Left colon (tissue), 2 donors: ENCODE data around the gene TRIM17. TPM values are rescaled to one million over a fixed set of nuclear protein-coding genes. Genes with fewer than 3 reads are reported as not detected.

ENCODE experiments used
- ATAC-seq: fragments of 200-7000 bp; cut with Tn5 transposase; one replicate; pipeline ENCODE4 v1.9.1; 2020; ENCODE audit warnings: mild to moderate bottlenecking, moderate library complexity
- DNase-seq, 2 donors: peaks; one replicate each; pipeline ENCODE4 v3.0.0-alpha.2; 2020
- intact Hi-C, 2 donors: fragments of 100-400 bp; cut with DNase I in 1 of 2; cut with micrococcal nuclease in 1 of 2; formaldehyde crosslinking; loops; one replicate each; pipeline versions ENCODE4 v1.11.2 to v1.14.0; 2022; cut with DNase I, micrococcal nuclease
- total RNA-seq, 2 donors: library from RNA; stranded (reverse); fragmentation: NEBNext Ultra II Directional; extraction: Animal tissue kit (Norgen Biotek cat#: 25700); gene quantifications; one replicate each; pipeline ENCODE4 v1.2.1, GENCODE V29; 2021
- donor health status: DM: no; HTN: no; CAD: no.
- donor health status: DM: yes; HTN: yes; CAD: no.

Gene TRIM17
- total RNA-seq, 2 donors from 2014 or later = 0.31 TPM; not detected in 1

GRCh38 chr1:228375578-228376261 is 40.9 kb downstream of the TRIM17 start:
- no peak for ATAC-seq
- intact Hi-C loops = no loop called here
- DNase-seq = no peak

DNA sequence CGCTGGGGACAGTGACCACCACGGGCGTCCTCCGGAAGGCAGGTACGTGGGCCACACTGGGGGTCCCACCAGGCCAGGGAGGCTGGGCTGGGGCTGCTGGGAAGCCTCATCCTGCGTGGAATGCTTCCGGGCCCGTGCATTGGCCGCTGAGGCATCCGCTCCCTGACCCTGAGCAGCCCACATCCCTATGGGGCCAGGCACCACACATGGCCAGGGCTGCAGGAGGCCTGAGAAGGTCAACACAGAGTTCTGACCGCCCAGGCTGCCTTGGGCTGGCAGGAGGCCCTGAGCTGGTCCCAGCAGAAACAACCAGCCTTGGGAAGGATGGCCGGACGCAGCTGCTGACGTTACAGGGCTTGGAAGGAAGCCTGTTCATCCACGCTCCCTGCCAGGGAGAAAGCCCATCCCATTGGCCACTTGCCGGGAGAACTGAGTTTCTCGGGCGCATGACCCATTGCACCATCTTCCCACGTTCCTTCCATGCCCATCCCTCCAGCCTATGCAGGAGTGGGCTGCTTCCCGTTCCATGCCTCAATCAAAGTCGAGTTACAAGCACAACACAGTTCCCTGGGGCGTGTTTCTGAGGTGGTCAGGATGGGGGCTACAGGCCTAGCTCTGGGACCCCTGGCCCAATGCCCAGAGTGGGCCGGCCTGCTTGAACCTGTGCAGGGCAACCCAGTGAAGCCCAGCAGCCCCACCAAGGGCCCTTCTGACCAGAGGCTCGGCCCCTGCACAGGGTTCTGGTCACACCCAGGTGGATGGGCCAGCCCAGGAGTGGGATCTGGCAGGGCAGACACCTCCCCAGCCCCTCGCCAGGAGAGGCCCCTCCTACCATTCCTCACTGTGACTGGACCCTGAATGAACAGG is 41.7 kb downstream of the TRIM17 start:
- ATAC-seq = no peak

DNA sequence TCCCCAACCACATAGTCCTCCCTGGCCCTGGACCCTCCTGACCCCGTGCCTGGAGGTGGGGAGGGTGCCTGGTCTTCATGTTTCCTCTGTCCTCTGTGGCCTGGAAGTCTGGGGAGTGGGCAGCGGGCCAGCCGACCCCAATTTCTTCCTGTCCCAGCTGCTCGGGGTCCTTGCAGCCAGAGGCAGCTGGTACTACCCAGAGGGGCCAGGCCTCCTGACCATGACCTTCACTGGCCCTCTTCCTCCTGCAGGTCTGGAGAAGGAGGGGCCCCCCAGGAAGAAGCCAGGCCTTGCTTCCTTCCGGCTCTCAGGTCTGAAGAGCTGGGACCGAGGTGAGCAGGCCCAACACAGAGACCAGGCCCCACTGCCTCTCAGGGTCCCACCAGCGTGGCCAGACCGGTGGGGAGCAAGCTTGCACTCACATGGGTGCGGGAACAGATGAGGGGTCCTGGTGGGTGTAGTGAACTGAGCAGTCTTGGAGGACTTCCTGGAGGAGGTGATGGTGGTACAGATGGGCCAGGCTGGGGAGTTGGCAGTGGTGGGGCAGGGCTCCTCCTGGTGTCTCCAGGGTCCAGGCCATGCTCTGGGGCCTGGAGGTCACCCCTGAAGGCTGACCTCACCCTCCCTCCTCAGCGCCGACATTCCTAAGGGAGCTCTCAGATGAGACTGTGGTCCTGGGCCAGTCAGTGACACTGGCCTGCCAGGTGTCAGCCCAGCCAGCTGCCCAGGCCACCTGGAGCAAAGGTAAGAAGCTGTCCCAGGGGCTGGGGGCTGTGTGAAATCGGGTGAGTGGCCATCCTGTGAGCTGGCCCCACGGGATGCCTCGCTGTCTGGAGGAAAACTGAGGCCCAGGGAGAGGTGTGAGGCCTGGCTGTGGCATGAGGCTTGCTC is 42.7 kb downstream of the TRIM17 start:
- ATAC-seq (no peak), DNase-seq (no peak)
- intact Hi-C loops = no loop called here

More for the DNA sequence above, 41.7 kb downstream of the TRIM17 start:
- intact Hi-C loops = no loop called here
- peak; percentile 56 to 68 for DNase-seq

DNA sequence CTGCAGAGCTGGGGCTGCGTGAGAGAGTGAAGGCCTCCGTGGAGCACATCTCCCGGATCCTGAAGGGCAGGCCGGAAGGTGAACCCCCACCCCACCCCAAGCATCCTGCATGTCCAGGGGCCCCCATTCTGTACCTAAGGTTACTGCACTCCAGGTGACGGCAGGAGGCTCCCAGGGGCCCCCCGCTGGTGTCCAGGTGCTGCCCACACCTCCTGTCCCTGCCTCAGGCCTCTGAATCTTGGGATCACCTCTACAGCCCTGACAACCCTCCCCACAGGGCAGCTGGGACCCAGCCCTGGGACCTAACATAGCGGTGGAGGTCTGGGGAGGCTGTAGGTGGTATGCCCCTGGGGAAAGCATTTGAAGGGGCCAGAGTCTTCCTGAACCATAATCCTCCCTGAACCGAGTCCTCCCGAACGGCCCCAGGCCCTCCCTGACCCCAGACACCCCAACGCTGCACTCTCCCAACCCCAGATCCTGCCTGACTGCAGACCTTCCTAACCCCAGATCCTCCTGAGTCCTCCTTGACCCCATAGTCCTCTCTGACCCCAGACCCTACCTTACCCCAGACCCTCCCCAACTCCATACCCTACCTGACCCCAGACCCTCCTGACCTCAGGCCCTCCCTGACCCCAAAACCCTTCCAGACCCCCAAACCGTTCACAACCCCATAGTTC is 43.5 kb downstream of the TRIM17 start:
- intact Hi-C loops = no loop called here
- no peak for ATAC-seq
- DNase-seq = no peak

GRCh38 chr1:228372183-228373003 is 44.3 kb downstream of the TRIM17 start:
- ATAC-seq = peak; percentile 79
- peak; percentile 62 to 66 for DNase-seq
- intact Hi-C loops = no loop called here

DNA sequence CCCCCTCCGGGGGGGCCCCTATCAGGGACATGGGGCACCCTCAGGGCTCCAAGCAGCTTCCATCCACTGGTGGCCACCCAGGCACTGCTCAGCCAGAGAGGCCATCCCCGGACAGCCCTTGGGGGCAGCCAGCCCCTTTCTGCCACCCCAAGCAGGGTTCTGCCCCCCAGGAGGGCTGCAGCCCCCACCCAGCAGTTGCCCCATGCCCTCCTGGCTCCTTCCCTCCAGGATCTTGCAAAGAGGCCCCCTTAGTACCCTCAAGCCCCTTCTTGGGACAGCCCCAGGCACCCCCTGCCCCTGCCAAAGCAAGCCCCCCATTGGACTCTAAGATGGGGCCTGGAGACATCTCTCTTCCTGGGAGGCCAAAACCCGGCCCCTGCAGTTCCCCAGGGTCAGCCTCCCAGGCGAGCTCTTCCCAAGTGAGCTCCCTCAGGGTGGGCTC is 44.9 kb downstream of the TRIM17 start:
- intact Hi-C loops = no loop called here

DNA sequence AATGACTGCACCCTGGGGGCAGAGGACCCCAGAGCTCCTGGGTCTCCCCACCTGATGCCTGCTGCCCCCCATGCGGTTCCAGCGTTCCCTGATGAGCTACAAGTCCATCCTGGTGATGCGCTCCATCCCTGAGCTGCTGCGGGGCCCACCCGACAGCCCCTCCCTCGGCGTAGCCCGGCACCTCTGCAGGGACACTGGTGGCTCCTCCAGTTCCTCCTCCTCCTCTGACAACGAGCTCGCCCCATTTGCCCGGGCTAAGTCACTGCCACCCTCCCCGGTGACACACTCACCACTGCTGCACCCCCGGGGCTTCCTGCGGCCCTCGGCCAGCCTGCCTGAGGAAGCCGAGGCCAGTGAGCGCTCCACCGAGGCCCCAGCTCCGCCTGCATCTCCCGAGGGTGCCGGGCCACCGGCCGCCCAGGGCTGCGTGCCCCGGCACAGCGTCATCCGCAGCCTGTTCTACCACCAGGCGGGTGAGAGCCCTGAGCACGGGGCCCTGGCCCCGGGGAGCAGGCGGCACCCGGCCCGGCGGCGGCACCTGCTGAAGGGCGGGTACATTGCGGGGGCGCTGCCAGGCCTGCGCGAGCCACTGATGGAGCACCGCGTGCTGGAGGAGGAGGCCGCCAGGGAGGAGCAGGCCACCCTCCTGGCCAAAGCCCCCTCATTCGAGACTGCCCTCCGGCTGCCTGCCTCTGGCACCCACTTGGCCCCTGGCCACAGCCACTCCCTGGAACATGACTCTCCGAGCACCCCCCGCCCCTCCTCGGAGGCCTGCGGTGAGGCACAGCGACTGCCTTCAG is 45.5 kb downstream of the TRIM17 start:
- ATAC-seq (peak; percentile 44), DNase-seq (no peak)
- intact Hi-C loops = no loop called here

More for the DNA sequence above, 44.9 kb downstream of the TRIM17 start:
- no peak for ATAC-seq
- DNase-seq = no peak

GRCh38 chr1:228370439-228370940 is 46.2 kb downstream of the TRIM17 start:
- no peak for ATAC-seq
- intact Hi-C loops = no loop called here
- DNase-seq = no peak

GRCh38 chr1:228369608-228370438 is 46.8 kb downstream of the TRIM17 start:
- ATAC-seq (no peak), DNase-seq (no peak)
- intact Hi-C loops = no loop called here

DNA sequence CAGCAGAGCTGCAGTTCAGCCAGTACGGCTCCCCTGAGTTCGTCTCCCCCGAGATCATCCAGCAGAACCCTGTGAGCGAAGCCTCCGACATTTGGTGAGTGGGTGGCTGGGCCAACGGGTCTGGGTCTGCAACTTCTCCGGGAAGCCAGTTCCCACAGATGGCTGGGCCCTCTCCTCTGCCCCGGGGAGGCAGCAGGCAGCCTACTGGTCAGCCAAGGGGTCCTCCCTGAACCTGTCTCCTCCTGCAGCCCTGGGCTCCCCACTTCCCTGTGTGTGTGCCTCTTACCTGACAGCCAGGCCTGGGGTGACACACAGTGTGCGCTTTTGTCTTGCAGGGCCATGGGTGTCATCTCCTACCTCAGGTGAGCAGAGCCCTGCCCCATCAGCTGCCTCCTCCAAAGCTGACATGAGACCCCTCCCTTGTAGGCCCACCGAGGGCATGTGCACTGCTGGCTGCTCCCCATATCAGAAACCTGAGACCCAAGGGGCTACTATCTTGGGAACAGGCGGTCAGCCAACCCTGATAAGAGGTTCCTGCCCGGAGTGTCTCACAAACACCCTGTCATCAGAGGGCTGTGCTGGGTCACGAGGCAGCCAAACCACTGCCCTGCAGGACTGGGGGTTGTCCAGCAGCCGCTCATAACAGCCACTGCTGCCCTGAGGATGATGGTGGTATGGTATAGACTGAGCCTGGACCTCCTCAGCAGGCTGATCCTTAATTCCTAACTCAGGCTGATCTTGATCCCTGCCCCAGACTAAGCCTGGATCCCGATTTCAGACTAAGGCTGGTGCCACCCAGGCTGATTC is 47.7 kb downstream of the TRIM17 start:
- ATAC-seq (no peak), DNase-seq (no peak)
- intact Hi-C loops = no loop called here

DNA sequence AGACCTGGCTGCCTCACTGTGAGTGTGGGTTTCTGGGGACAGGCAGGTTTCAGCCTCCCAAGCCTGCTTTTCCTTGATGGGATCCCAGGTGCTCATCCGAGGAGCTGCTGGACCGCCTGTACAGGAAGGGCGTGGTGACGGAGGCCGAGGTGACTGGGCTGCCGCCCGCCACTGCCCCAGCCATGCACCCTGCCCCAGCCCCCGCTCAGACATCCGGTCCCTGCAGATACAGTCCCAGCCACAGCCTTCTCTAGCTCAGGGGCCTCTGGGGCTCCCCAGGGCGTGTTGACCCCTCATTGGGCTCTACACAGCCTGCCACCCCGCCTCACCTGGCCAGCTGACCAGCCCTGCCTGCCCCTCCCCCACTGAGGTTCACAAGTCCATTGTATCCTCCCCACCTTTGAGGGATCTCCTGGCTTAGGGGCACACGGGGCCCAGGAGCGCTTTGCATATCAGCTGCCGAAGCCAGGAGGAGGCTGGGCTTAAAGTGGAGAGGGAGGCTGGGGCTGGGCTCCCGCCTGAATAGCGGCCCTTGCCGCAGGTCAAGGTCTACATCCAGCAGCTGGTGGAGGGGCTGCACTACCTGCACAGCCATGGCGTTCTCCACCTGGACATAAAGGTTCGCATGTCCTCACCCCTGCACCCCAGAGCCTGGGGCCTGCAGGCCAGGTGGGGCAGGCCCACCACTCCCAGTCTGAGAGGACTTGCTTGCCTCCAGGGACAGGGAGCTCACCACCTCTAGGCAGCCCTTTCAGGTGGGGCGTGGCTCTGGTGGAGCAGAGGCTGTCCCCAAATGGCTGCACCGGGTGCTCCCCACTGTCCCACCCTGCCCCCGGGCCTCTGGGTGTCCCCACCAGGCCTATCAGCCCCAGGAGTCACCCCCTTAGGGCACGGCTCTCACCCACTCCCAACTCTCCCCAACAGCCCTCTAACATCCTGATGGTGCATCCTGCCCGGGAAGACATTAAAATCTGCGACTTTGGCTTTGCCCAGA is 48.6 kb downstream of the TRIM17 start:
- no peak for DNase-seq
- intact Hi-C loops = no loop called here
- no peak for ATAC-seq

DNA sequence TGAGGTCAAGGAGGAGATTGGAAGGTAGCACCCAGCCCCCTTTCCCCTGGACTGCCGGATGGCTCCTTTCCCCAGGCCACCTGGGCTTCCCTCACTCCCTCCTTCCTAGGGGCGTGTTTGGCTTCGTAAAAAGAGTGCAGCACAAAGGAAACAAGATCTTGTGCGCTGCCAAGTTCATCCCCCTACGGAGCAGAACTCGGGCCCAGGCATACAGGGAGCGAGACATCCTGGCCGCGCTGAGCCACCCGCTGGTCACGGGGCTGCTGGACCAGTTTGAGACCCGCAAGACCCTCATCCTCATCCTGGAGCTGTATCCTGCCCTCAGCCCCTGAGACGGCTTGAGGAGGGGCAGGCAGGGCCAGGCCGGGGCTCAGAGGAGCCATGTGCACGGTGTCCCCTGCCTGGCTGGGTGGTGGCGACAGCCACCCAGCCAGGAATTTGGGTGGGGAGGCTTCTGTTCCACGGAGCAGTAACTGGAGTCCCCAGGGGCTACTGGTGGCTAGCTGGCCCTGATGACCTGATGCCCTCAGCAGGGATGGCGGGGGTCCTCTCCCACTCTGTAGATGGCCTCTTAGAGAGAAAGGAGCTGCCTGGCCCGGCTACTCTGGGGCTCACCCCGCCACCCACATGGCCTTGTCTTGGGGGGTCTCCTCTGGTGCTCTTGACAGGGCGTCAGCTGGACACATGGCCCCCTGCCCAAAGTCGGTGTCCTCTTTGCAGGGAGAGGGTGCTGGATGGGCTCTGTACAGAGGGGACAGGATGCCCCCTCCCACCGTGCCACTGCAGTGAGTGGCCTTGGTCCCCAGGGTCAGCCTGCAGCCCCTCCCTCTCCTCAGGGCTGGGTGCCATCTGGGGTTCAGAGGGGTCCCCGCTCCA is 49.6 kb downstream of the TRIM17 start:
- intact Hi-C loops = no loop called here
- ATAC-seq (no peak), DNase-seq (no peak)
